OCI-LY7 (cell line): ENCODE data around the gene MYRIP. TPM values are rescaled to one million over a fixed set of nuclear protein-coding genes. Genes with fewer than 3 reads are reported as not detected.

Source experiments
- BruUV-seq: library from RNA; stranded (reverse); fragments of 400-500 nt; replicated peaks from 2 replicates; lab custom pipeline; 2021; lab: Mats Ljungman, UMichigan
- CTCF ChIA-PET: fragments of 300-600 bp; sonication (Branson Sonifier 250); formaldehyde crosslinking; loops from one replicate; lab custom pipeline; 2022; ENCODE audit warnings: antibody characterized with exemption; ENCODE audit not compliant: unreplicated experiment; lab: Charles Lee
- POLR2A ChIA-PET: fragments of 300-600 bp; sonication (Branson Sonifier 250); formaldehyde crosslinking; loops from one replicate; lab custom pipeline; 2022; ENCODE audit warnings: antibody characterized with exemption; lab: Charles Lee
- DNase-seq: peaks from one replicate; pipeline ENCODE4 v3.0.0-alpha.2; 2015; ENCODE audit warnings: low spot score
- H2AFZ ChIP-seq: fragments of 200-600 bp; sonication (generic), shearing (Covaris generic); 2 replicates; pipeline ENCODE4 v1.6.1; 2014; ENCODE audit warnings: mild to moderate bottlenecking, antibody characterized with exemption, low read length, moderate library complexity
- H3K27ac ChIP-seq: fragments of 200-600 bp; sonication (generic); 2 replicates; pipeline ENCODE4 v1.5.1; 2014; ENCODE audit warnings: mixed run types, low read depth, mild to moderate bottlenecking, moderate library complexity, low read length, inconsistent platforms; ENCODE audit not compliant: poor library complexity, severe bottlenecking
- H3K36me3 ChIP-seq: fragments of 200-600 bp; sonication (generic); 2 replicates; pipeline ENCODE4 v1.6.1; 2014; ENCODE audit warnings: mild to moderate bottlenecking, antibody characterized with exemption, low read length, moderate library complexity, mixed read lengths; ENCODE audit not compliant: insufficient read depth
- H3K4me1 ChIP-seq: fragments of 200-600 bp; sonication (generic); 2 replicates; pipeline ENCODE4 v1.5.1; 2014; ENCODE audit warnings: mild to moderate bottlenecking, low read length; ENCODE audit not compliant: insufficient read depth, poor library complexity, severe bottlenecking
- H3K4me2 ChIP-seq: fragments of 200-600 bp; sonication (generic); 2 replicates; pipeline ENCODE4 v1.6.1; 2014; ENCODE audit warnings: mild to moderate bottlenecking, low read length
- H3K4me3 ChIP-seq: fragments of 200-600 bp; sonication (generic); 2 replicates; pipeline ENCODE4 v1.5.1; 2014; ENCODE audit warnings: mild to moderate bottlenecking, low read depth, low read length; ENCODE audit not compliant: poor library complexity, severe bottlenecking
- H3K79me2 ChIP-seq: fragments of 200-600 bp; sonication (generic); 2 replicates; pipeline ENCODE4 v1.6.1; 2016; ENCODE audit warnings: low read depth, mild to moderate bottlenecking, low read length, moderate library complexity, mixed read lengths; ENCODE audit not compliant: insufficient read depth
- H3K9me2 ChIP-seq: fragments of 200-600 bp; sonication (generic); 2 replicates; pipeline ENCODE4 v1.6.1; 2016; ENCODE audit warnings: mild to moderate bottlenecking, low read length, mixed read lengths; ENCODE audit not compliant: insufficient read depth
- H3K9me3 ChIP-seq: fragments of 200-600 bp; sonication (generic); 2 replicates; pipeline ENCODE4 v1.6.1; 2014; ENCODE audit warnings: mild to moderate bottlenecking, mixed run types, low read length, mixed read lengths
- H4K20me1 ChIP-seq: fragments of 200-600 bp; sonication (generic); 2 replicates; pipeline ENCODE4 v1.6.1; 2014; ENCODE audit warnings: mild to moderate bottlenecking, antibody characterized with exemption, low read length, moderate library complexity, mixed read lengths; ENCODE audit not compliant: insufficient read depth
- EZH2phosphoT487 ChIP-seq: fragments of 200-600 bp; sonication (generic); IDR thresholded peaks from 2 replicates; pipeline ENCODE4 v1.6.1; 2018; ENCODE audit warnings: low read depth, borderline replicate concordance, mild to moderate bottlenecking, mixed run types, antibody characterized with exemption, low read length, moderate library complexity, mixed read lengths
- intact Hi-C: fragments of 100-400 bp; cut with micrococcal nuclease; formaldehyde crosslinking; loops from one replicate; pipeline ENCODE4 v1.10.0; 2022; ENCODE audit not compliant: unreplicated experiment
- total RNA-seq, 2 experiments: library from RNA; depleted of rRNA in 1 of 2; stranded (reverse); fragments of >200 nt in 1 of 2; shearing (Covaris generic) in 1 of 2; gene quantifications; 2 replicates each; pipeline ENCODE4 v1.2.3, GENCODE V29; 2014 to 2022
- TF ChIP-seq, protein P1 (sequence below): fragments of 200-600 bp; sonication (generic); conservative IDR thresholded peaks from 2 replicates; pipeline ENCODE4 v1.5.1; 2014; ENCODE audit warnings: mild to moderate bottlenecking, antibody characterized with exemption, low read length, moderate library complexity, mixed read lengths

The MYRIP gene
- total RNA-seq, 2 experiments from 2014 or later = not detected

- Histone ChIP-seq H3K4me1 (no peaks in the 10 kb centered on the region), H2AFZ (no peak overlapping the region), H4K20me1 (no peaks in the 10 kb centered on the region), H3K9me3 (no peaks in the 10 kb centered on the region), H3K79me2 (no peaks in the 10 kb centered on the region), H3K9me2 (no peaks in the 10 kb centered on the region), H3K4me3 (no peak overlapping the region), H3K4me2 (no peak overlapping the region), H3K27ac (no peak overlapping the region), H3K36me3 (no peaks in the 10 kb centered on the region)
- intact Hi-C loops = no loop called here
- no TSS peak for BruUV-seq
- no peak for DNase-seq
- CTCF ChIA-PET = no interaction called here
- POLR2A ChIA-PET = interaction anchor here (0.7 to 1.6 kb wide), 2 partner anchors 9 to 70 kb away, joined by 3 to 7 read pairs; no protein-coding TSS in a partner anchor
- TF ChIP-seq, protein P1, sequence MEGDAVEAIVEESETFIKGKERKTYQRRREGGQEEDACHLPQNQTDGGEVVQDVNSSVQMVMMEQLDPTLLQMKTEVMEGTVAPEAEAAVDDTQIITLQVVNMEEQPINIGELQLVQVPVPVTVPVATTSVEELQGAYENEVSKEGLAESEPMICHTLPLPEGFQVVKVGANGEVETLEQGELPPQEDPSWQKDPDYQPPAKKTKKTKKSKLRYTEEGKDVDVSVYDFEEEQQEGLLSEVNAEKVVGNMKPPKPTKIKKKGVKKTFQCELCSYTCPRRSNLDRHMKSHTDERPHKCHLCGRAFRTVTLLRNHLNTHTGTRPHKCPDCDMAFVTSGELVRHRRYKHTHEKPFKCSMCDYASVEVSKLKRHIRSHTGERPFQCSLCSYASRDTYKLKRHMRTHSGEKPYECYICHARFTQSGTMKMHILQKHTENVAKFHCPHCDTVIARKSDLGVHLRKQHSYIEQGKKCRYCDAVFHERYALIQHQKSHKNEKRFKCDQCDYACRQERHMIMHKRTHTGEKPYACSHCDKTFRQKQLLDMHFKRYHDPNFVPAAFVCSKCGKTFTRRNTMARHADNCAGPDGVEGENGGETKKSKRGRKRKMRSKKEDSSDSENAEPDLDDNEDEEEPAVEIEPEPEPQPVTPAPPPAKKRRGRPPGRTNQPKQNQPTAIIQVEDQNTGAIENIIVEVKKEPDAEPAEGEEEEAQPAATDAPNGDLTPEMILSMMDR = no peak
- TF ChIP-seq EZH2phosphoT487 = no peak
Measured at GRCh38 chr3:40019376-40019775, 210.0 kb downstream of the MYRIP start.

DNA sequence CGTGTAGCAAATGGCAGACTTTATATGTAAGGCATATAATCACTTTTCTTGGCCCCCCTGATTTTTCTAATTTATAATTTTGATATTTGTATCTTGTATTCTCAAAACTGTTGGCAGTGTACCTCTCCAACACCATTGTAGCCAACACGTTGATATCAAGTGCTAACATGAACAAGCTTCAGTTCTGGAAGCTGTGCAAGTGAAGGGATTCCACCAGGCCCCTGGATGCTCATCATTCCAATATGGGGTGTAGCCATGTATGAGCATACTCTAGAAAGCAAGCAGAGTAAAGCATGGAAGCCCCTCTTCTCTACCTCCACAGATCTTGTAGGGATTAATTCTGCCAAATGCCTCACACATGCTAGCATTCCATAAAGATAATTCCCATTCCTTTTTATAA is 211.3 kb downstream of the MYRIP start:
- no peak overlapping the region for H3K4me3 ChIP-seq
- no peaks in the 10 kb centered on the region for H4K20me1 ChIP-seq
- H3K36me3 ChIP-seq = no peaks in the 10 kb centered on the region
- no peaks in the 10 kb centered on the region for H3K79me2 ChIP-seq
- H3K27ac ChIP-seq = no peak overlapping the region
- ChIA-PET CTCF (no interaction called here), POLR2A (no interaction called here)
- no peaks in the 10 kb centered on the region for H3K4me1 ChIP-seq
- BruUV-seq = no TSS peak
- TF ChIP-seq, protein P1 = no peak
- no peak for TF ChIP-seq EZH2phosphoT487
- no peaks in the 10 kb centered on the region for H3K9me2 ChIP-seq
- DNase-seq = no peak
- no peaks in the 10 kb centered on the region for H3K9me3 ChIP-seq
- no peak overlapping the region for H3K4me2 ChIP-seq
- intact Hi-C loops = no loop called here
- H2AFZ ChIP-seq = no peak overlapping the region

GRCh38 chr3:40021338-40021737 is 211.9 kb downstream of the MYRIP start:
- BruUV-seq = no TSS peak
- Histone ChIP-seq H3K36me3 (no peaks in the 10 kb centered on the region), H3K27ac (no peak overlapping the region), H3K4me2 (no peak overlapping the region), H3K4me1 (no peaks in the 10 kb centered on the region), H3K9me2 (no peaks in the 10 kb centered on the region), H3K79me2 (no peaks in the 10 kb centered on the region), H3K4me3 (no peak overlapping the region), H4K20me1 (no peaks in the 10 kb centered on the region), H3K9me3 (no peaks in the 10 kb centered on the region), H2AFZ (no peak overlapping the region)
- intact Hi-C loops = no loop called here
- POLR2A ChIA-PET = no interaction called here
- DNase-seq = no peak
- TF ChIP-seq, protein P1 = no peak
- TF ChIP-seq EZH2phosphoT487 = no peak
- CTCF ChIA-PET = no interaction called here
